HepG2 (cell line): ENCODE measurements around the gene ABCC10. TPM values are rescaled to one million over a fixed set of nuclear protein-coding genes. Genes with fewer than 3 reads are reported as not detected.

Experiments
- CC2D1A ChIP-seq: sonication (generic); formaldehyde crosslinking; IDR thresholded peaks from 2 replicates; pipeline ENCODE4 v1.8.1; 2023; ENCODE audit warnings: mild to moderate bottlenecking, missing genetic modification reagents
- CHD2 ChIP-seq: IDR thresholded peaks from 2 replicates; pipeline ENCODE4 v1.6.1; 2011; ENCODE audit warnings: low read depth, low read length, improper control_type of control experiment
- HIC2 ChIP-seq: sonication (generic); formaldehyde crosslinking; IDR thresholded peaks from 2 replicates; pipeline ENCODE4 v1.9.0; 2022; ENCODE audit warnings: low read depth, missing genetic modification reagents
- HINFP ChIP-seq: sonication (generic); formaldehyde crosslinking; IDR thresholded peaks from 2 replicates; pipeline ENCODE4 v1.4.0; 2020; ENCODE audit warnings: low read depth, mild to moderate bottlenecking, missing genetic modification reagents
- MNT ChIP-seq: fragments of 450-650 bp; IDR thresholded peaks from 2 replicates; pipeline ENCODE4 v1.6.1; 2016
- MYC ChIP-seq: sonication (generic); formaldehyde crosslinking; IDR thresholded peaks from 2 replicates; pipeline ENCODE4 v1.9.0; 2021; ENCODE audit warnings: missing genetic modification reagents, borderline replicate concordance
- PHF5A ChIP-seq: IDR thresholded peaks from one replicate; pipeline ENCODE4 v1.6.1; 2018; ENCODE audit warnings: low read depth, missing genetic modification reagents; ENCODE audit not compliant: unreplicated experiment
- RFX1 ChIP-seq: fragments of 450-650 bp; IDR thresholded peaks from 2 replicates; pipeline ENCODE4 v1.6.1; 2017
- SIN3A ChIP-seq: IDR thresholded peaks from 2 replicates; pipeline ENCODE4 v1.6.1; 2011; ENCODE audit warnings: low read depth, mild to moderate bottlenecking, control low read depth, low read length, borderline replicate concordance
- SNAPC4 ChIP-seq: sonication (generic); formaldehyde crosslinking; IDR thresholded peaks from 2 replicates; pipeline ENCODE4 v1.4.0; 2020; ENCODE audit warnings: mild to moderate bottlenecking, missing genetic modification reagents
- SUZ12 ChIP-seq: fragments of 150-350 bp; IDR thresholded peaks from 2 replicates; pipeline ENCODE4 v1.6.1; 2014; ENCODE audit warnings: low read depth, low read length
- ZBTB4 ChIP-seq: sonication (generic); formaldehyde crosslinking; IDR thresholded peaks from 2 replicates; pipeline ENCODE4 v1.4.0; 2020; ENCODE audit warnings: missing genetic modification reagents, mild to moderate bottlenecking, borderline replicate concordance
- ZBTB8A ChIP-seq: sonication (generic); formaldehyde crosslinking; IDR thresholded peaks from 2 replicates; pipeline ENCODE4 v1.4.0; 2020; ENCODE audit warnings: mild to moderate bottlenecking, low read depth, missing genetic modification reagents, borderline replicate concordance
- ZNF326 ChIP-seq: sonication (generic); formaldehyde crosslinking; IDR thresholded peaks from 2 replicates; pipeline ENCODE4 v1.4.0; 2020; ENCODE audit warnings: missing genetic modification reagents, borderline replicate concordance
- ZNF709 ChIP-seq: sonication (generic); formaldehyde crosslinking; IDR thresholded peaks from 2 replicates; pipeline ENCODE4 v1.5.0; 2020; ENCODE audit warnings: mild to moderate bottlenecking, missing genetic modification reagents
- polyA plus RNA-seq, 8 experiments: library from polyadenylated mRNA; depleted of rRNA in 3 of 8; stranded (reverse) in 7 of 8; unstranded in 1 of 8; fragments of >200 nt; fragmentation: Illumina TruSeq in 4 of 8; extraction: Trizol in 4 of 8; gene quantifications; 2 replicates each; pipeline versions ENCODE4 v1.2.1 to v1.2.3, GENCODE V29; 2011 to 2016; ENCODE audit warnings: low read depth in 4 of 8, missing spikeins in 1 of 8, mixed read lengths in 1 of 8; ENCODE audit not compliant: insufficient read depth in 1 of 8
- total RNA-seq, 5 experiments: library from RNA; depleted of rRNA; stranded (reverse); fragments of >200 nt; fragmentation: Illumina TruSeq; extraction: Trizol; gene quantifications; 2 replicates each; pipeline ENCODE4 v1.2.3, GENCODE V29; 2016; ENCODE audit warnings: low read depth in 1 of 5

Gene ABCC10
- total and polyA plus RNA-seq, 2 of the 13 experiments (the other 11 are each of a cell fraction or from before 2014, with no cell fraction given): 16.0 to 24.3 TPM

- TF ChIP-seq HIC2 (no peak), MYC (no peak; the same call in none of the 2 replicates), HINFP (CRISPR knock-in tag) (no peak), CHD2 (no peak), ZNF326 (CRISPR knock-in tag) (no peak), SIN3A (0 out of 2 replicates have a peak, but pooled peaks have one; percentile 37), ZBTB4 (CRISPR knock-in tag) (no peak), CC2D1A (no peak), ZBTB8A (CRISPR knock-in tag) (no peak), SNAPC4 (no peak), ZNF709 (no peak), MNT (no peak), PHF5A (CRISPR knock-in tag) (peak; percentile 43), RFX1 (no peak), SUZ12 (no peak)
Observed at GRCh38 chr6:43496370-43497128, 69.2 kb downstream of the ABCC10 start (continued).
